ENCODE data around the gene CNOT1. TPM values are rescaled to one million over a fixed set of nuclear protein-coding genes. Genes with fewer than 3 reads are reported as not detected.

Gene CNOT1
- total RNA-seq, 1 experiment from 2014 or later: 230 TPM

- Histone ChIP-seq H3K4me3 (replicated peaks in 1 of 2; ENCODE audit: low read depth in 1 of 2, low read length in 2 of 2) (no peak overlapping the region), H4K20me1 (ENCODE audit: insufficient read depth) (no peaks in the 10 kb centered on the region), H3K27ac (ENCODE audit: low read depth, low read length) (no peak overlapping the region), H3K9me2 (ENCODE audit: insufficient read depth) (no peaks in the 10 kb centered on the region), H3K4me1 (ENCODE audit: control insufficient read depth in 1 of 2, insufficient read depth in 2 of 2, low read length in 2 of 2) (peaks cover 4 to 28% of the 10 kb centered on the region in 2 experiments; a peak in 3 of 4 replicates), H3K79me2 (ENCODE audit: insufficient read depth, low read length) (no peaks in the 10 kb centered on the region), H2AFZ (ENCODE audit: low read depth, low read length, poor library complexity, severe bottlenecking) (no peak overlapping the region), H3K4me2 (ENCODE audit: low read length) (no peak overlapping the region), H3K36me3 (ENCODE audit: control insufficient read depth in 1 of 2, insufficient read depth in 2 of 2, low read length in 2 of 2) (no peaks in the 10 kb centered on the region), H3K9ac (ENCODE audit: low read length) (no peak overlapping the region), H3K27me3 (ENCODE audit: insufficient read depth, low read length) (no peaks in the 10 kb centered on the region), H3K9me3 (ENCODE audit: control insufficient read depth in 1 of 2, insufficient read depth in 1 of 2, low read depth in 1 of 2, low read length in 2 of 2) (no peaks in the 10 kb centered on the region)
- intact Hi-C loops (cut with micrococcal nuclease): no loop called here
- TF ChIP-seq SP1 (IDR thresholded peaks at IDR 0.05; ENCODE audit: low read depth) (no peak), ZNF274 (IDR thresholded peaks at IDR 0.05; ENCODE audit: low read depth, low read length) (no peak), CBX3 (IDR thresholded peaks at IDR 0.05; ENCODE audit: low read depth) (no peak), SIN3A (IDR thresholded peaks at IDR 0.05; ENCODE audit: low read depth) (no peak), CEBPB (IDR thresholded peaks at IDR 0.05; ENCODE audit: low read depth) (no peak), ATF3 (IDR thresholded peaks at IDR 0.05) (no peak), ELF1 (IDR thresholded peaks at IDR 0.05; ENCODE audit: borderline replicate concordance, low read depth) (no peak), SRF (IDR thresholded peaks at IDR 0.05; ENCODE audit: low read depth) (no peak), TCF7L2 (IDR thresholded peaks at IDR 0.05; ENCODE audit: borderline replicate concordance, extremely low read depth, insufficient read depth, insufficient read length) (no peak), YY1 (IDR thresholded peaks at IDR 0.05; ENCODE audit: extremely low read depth, insufficient replicate concordance, low read depth, low read length) (no peak), REST (IDR thresholded peaks at IDR 0.05; ENCODE audit: low read depth) (no peak), POLR2AphosphoS5 (IDR thresholded peaks at IDR 0.05; ENCODE audit: low read depth, low read length) (no peak), MAX (IDR thresholded peaks at IDR 0.05) (no peak), CTCF (IDR thresholded peaks at IDR 0.05 in 2 of 3, conservative IDR thresholded peaks at IDR 0.05 in 1 of 3; ENCODE audit: borderline replicate concordance in 1 of 3, insufficient read depth in 1 of 3, low read depth in 2 of 3, low read length in 2 of 3) (no peak), POLR2A (IDR thresholded peaks at IDR 0.05; ENCODE audit: borderline replicate concordance, extremely low read depth, insufficient read depth, insufficient read length) (no peak), EZH2phosphoT487 (IDR thresholded peaks at IDR 0.05; ENCODE audit: borderline replicate concordance) (no peak), RAD21 (IDR thresholded peaks at IDR 0.05; ENCODE audit: low read depth) (no peak), JUND (IDR thresholded peaks at IDR 0.05) (no peak)
- POLR2A ChIA-PET: no interaction called here
- BruUV-seq (replicated peaks): TSS peak; percentile 32
- ATAC-seq (no peak), DNase-seq (ENCODE audit: low read depth, low spot score) (no peak)
- CTCF ChIA-PET: no interaction called here
- RAD21 ChIA-PET (ENCODE audit: low non-redundant PET in 1 of 2, low total read pairs in 2 of 2, uncharacterized antibody in 2 of 2, unreplicated experiment in 2 of 2): no interaction called here
These were observed 127.3 kb downstream of the CNOT1 start for GRCh38 chr16:58502217-58502921.

Data from HCT116 (cell line).